ENCODE data around the gene KMT2C. TPM values are rescaled to one million over a fixed set of nuclear protein-coding genes. Genes with fewer than 3 reads are reported as not detected.

Gene KMT2C
- total and polyA plus RNA-seq, 2 of the 8 experiments (the other 6 are each of a cell fraction or from before 2014, with no cell fraction given) = 9.1 to 40.8 TPM

DNA sequence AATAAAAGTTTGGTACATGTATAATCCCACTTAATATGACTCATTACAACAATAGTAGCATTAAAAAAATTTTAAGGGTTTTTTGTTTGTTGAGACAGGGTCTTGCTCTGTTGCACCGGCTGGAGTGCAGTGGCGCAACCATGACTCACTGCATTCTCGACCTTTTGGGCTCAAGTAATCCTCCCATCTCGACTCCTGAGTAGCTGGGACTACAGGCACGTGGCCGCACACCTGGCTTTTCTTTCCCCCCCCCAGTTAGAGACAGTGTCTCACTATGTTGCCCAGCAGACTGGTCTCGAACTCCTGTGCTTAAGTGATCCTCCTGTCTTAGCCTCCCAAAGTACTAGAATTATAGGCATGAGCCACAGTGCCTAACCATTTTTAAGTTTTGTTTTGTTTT is 40.7 kb downstream of the KMT2C start:
- FAIRE-seq = no peak
- Histone ChIP-seq H3K79me1 (ENCODE audit: low read depth, low read length) (peaks cover 6% of the 10 kb centered on the region), H3K27me3 (replicated peaks in 1 of 4; ENCODE audit: control insufficient read depth in 3 of 4, extremely low read depth in 1 of 4, insufficient read depth in 3 of 4, low read length in 3 of 4) (no peaks in the 10 kb centered on the region), H2BK12ac (ENCODE audit: low read depth, low read length) (no peak overlapping the region), H3K23me2 (ENCODE audit: low read depth, low read length) (no peaks in the 10 kb centered on the region), H2BK5ac (ENCODE audit: low read depth, low read length) (no peak overlapping the region), H2BK20ac (ENCODE audit: low read length) (no peak overlapping the region), H3K9me3 (ENCODE audit: insufficient read depth in 2 of 2, low read depth in 1 of 2, low read length in 1 of 2) (peaks cover 6 to 8% of the 10 kb centered on the region in 2 experiments; a peak in 3 of 4 replicates), H2BK120ac (replicated peaks; ENCODE audit: low read depth, low read length) (no peak overlapping the region), H3K9ac (replicated peaks in 1 of 4; ENCODE audit: extremely low read depth in 1 of 4, low read depth in 3 of 4, low read length in 3 of 4) (no peak overlapping the region), H3K36me3 (ENCODE audit: control insufficient read depth in 2 of 4, insufficient read depth in 4 of 4, low read length in 3 of 4) (no peaks in the 10 kb centered on the region), H3K23ac (ENCODE audit: insufficient read length) (no peak overlapping the region), H4K20me1 (replicated peaks in 1 of 2; ENCODE audit: control insufficient read depth in 1 of 2, insufficient read depth in 2 of 2, low read length in 2 of 2) (peaks cover 0 to 5% of the 10 kb centered on the region in 2 experiments), H3K4me3 (ENCODE audit: extremely low read depth in 1 of 4, insufficient read depth in 2 of 4, low read depth in 3 of 4, low read length in 4 of 4) (no peak overlapping the region), H4K91ac (replicated peaks; ENCODE audit: insufficient read length, low read length) (no peak overlapping the region), H3K27ac (ENCODE audit: low read depth, low read length) (no peak overlapping the region), H3K56ac (replicated peaks; ENCODE audit: insufficient read length, low read depth, low read length) (no peak overlapping the region), H4K5ac (ENCODE audit: insufficient read length, low read depth, low read length) (no peak overlapping the region), H3K4ac (replicated peaks; ENCODE audit: insufficient read length, low read depth, low read length) (no peak overlapping the region), H3K4me2 (ENCODE audit: insufficient read depth in 1 of 2, low read depth in 2 of 2, low read length in 2 of 2) (no peak overlapping the region), H4K8ac (ENCODE audit: extremely low read depth, insufficient read depth, low read length) (no peak overlapping the region; the same call in 1 of the 2 replicates), H2AK5ac (ENCODE audit: low read depth, low read length) (no peak overlapping the region), H3K4me1 (replicated peaks in 1 of 4; ENCODE audit: control insufficient read depth in 3 of 4, insufficient read depth in 4 of 4, low read length in 3 of 4) (no peaks in the 10 kb centered on the region), H2AFZ (ENCODE audit: low read length) (no peak overlapping the region), H2BK15ac (ENCODE audit: low read length) (no peak overlapping the region), H3K18ac (ENCODE audit: extremely low read depth, low read length) (no peak overlapping the region), H3K79me2 (ENCODE audit: control insufficient read depth in 1 of 2, insufficient read depth in 2 of 2, low read length in 2 of 2) (peaks cover 9 to 91% of the 10 kb centered on the region in 2 experiments; a peak in 3 of 4 replicates), H3K14ac (ENCODE audit: insufficient read length) (no peak overlapping the region)
- no peak for DNase-seq (ENCODE audit: low read depth in 1 of 2, low spot score in 2 of 2)
- ChIA-PET POLR2A (ENCODE audit: partially characterized antibody) (no interaction called here), CTCF (ENCODE audit: partially characterized antibody) (interaction anchor here (0.7 to 1.8 kb wide), 4 partner anchors 11 to 23 kb away, joined by 3 to 9 read pairs (median 5); no protein-coding TSS in a partner anchor)
- WGBS, 2 experiments (ENCODE audit: extremely low coverage in 1 of 2, insufficient coverage in 1 of 2, insufficient read length in 1 of 2, insufficient replicate concordance in 2 of 2, low coverage in 1 of 2, low lambda C conversion rate in 2 of 2, missing lambda C conversion rate in 1 of 2) = 89% methylated on average over 7 of the region's 7 CpGs; no CpG with 5 or more reads in 1 of the 2 experiments
- TF ChIP-seq TEAD4 (IDR thresholded peaks at IDR 0.05; ENCODE audit: low read depth, low read length) (no peak), TAF7 (optimal IDR thresholded peaks at IDR 0.05; ENCODE audit: borderline replicate concordance, low read depth, low read length) (no peak), KDM1A (IDR thresholded peaks at IDR 0.05; ENCODE audit: borderline replicate concordance, low read length) (peak; percentile 44; the same call in 1 of the 2 replicates), GTF2F1 (IDR thresholded peaks at IDR 0.05; ENCODE audit: borderline replicate concordance, low read depth, low read length) (no peak), SIN3A (conservative IDR thresholded peaks at IDR 0.05 in 1 of 2, IDR thresholded peaks at IDR 0.05 in 1 of 2; ENCODE audit: low read depth in 1 of 2, low read length in 2 of 2) (no peak)

Measured in H1 (cell line).